Skin of body (tissue), 2 donors: ENCODE data around the gene DDX18. TPM values are rescaled to one million over a fixed set of nuclear protein-coding genes. Genes with fewer than 3 reads are reported as not detected.
A peak's percentile ranks its signal among the peaks of the same experiment; 100 is the strongest.
"Not testable (repeated sequence)": the region's sequence is repeated elsewhere in the genome, so short reads cannot be mapped to it uniquely, and the experiment has no call there.

Source experiments
- DNase-seq: peaks from one replicate; lab custom pipeline; 2025; lab: John Stamatoyannopoulos, UW
- total RNA-seq: library from RNA; depleted of rRNA; stranded (reverse); fragments of >200 nt; gene quantifications from one replicate; pipeline ENCODE4 v1.2.3, GENCODE V29; 2014

The DDX18 gene
- total RNA-seq: 51.3 TPM

DNA sequence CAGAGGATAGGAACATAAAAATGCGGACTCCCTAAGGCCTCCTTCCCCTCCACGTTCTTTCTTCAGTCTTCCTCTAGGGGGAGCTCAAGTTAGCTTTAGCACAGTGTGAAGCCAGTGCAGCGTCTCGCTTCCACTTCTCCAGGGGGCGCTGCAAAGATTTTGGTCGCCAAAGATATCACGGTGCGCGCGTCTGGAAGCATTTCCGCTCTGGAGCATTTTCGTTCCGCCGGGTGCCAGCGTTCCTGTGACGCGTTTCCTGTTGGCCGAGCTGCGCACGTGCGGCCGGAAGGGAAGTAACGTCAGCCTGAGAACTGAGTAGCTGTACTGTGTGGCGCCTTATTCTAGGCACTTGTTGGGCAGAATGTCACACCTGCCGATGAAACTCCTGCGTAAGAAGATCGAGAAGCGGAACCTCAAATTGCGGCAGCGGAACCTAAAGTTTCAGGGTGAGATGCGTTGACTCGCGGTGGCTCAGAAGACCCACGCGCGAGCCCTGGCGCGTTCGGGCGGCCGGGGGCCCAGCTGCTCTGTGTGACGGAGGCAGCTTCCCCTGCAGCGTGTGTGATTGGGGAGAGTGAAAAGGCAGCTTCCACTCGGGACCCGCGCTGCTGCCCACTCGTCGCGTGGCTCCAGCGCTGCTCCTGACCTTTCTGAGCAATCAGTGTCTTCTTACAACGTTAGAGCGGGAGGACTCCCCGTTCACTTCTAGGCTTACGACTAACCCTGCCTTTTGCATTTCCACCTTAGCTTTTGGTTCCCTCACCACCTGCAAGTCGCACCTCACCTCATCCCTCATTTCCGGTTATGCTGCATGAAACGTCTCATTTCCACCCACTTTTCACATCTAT lies at the start of gene DDX18:
DDX18 (plus strand) TSS at position 275 of the 848 bp plus-strand sequence; CDS start at position 362, 87 bp downstream.
- peak; percentile 98 for DNase-seq

GRCh38 chr2:117770730-117771129 lies 43.8 kb upstream of the DDX18 start:
- no peak for DNase-seq

GRCh38 chr2:117771969-117772630 lies 42.4 kb upstream of the DDX18 start:
- no peak for DNase-seq

GRCh38 chr2:117774716-117775115 lies 39.8 kb upstream of the DDX18 start:
- no peak for DNase-seq

GRCh38 chr2:117775703-117776219 lies 38.7 kb upstream of the DDX18 start:
- no peak for DNase-seq

GRCh38 chr2:117776888-117777287 lies 37.6 kb upstream of the DDX18 start:
- DNase-seq: no peak

DNA sequence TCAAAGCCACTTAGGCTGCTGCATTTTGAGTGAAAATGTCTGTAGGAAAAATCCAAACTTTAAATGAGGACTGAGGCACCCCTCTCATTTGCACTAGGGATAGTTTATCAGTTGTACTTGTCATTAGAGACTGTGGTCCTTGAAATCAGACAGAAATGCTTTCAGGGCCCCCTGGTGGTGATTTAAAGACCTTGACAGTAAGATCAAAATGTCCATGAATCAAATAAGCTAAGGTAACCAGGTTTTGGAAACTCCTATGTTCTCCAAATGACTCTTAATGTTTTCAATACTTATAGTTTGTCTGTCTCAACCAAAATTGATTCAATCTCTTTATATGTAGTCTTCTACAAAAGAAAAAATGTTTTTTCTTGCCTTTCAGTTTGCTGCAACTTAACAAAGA lies 28.8 kb upstream of the DDX18 start:
- DNase-seq: no peak

DNA sequence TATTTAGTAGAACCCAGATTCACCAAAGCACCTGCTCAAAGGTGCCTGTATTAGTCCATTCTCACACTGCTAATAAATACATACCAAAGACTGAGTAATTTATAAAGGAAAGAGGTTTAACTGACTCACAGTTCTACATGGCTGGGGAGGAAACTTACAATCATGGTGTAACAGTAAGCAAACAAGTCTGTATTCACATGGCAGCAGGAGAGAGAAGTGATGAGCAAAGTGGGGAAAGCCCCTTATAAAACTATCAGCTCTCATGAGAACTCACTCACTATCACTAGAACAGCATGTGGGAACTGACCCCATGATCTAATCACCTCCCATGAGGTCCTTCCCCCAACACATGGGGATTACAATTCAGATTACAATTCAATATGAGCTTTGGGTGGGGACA lies 28.0 kb upstream of the DDX18 start:
- DNase-seq: no peak

DNA sequence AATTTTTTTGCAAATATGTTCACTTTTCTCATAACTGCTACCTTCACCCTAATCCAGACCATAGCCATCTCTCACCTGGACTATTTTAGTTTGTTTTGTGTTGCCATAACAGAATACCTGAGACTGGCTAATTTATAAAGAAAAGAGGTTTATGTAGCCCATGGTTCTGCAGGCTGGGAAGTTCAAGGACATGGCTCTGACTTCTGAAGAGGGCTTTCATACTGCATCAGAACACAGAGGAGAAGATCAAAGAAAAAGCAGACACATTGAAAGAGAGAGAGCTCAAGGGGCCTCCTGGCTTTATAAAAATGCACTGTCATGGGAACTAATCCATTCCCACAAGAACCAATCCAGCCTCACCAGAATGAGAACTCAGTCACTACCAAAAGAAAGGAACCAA lies 25.0 kb upstream of the DDX18 start:
- DNase-seq: no peak

DNA sequence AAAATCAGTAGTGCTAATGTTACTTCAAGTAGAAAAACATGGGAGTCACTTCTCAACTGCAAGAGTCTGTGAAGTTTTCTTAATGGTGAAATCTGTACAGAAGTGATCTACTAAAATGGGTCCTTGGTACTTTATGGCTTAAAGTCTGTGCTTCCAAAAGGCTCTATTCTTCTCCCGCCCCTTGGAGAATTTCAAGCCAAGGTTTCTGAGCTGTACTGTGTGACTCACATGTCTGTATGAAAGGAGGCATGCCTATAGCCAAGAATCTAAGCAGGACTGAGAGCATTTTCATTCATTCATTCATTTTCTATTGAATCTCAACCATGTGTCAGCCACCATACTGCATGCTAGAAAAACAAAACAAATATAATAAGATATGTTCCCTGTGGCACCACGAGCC lies 19.8 kb upstream of the DDX18 start:
- DNase-seq: no peak

- no peak for DNase-seq
Observed at GRCh38 chr2:117801826-117802225, 12.7 kb upstream of the DDX18 start.

DNA sequence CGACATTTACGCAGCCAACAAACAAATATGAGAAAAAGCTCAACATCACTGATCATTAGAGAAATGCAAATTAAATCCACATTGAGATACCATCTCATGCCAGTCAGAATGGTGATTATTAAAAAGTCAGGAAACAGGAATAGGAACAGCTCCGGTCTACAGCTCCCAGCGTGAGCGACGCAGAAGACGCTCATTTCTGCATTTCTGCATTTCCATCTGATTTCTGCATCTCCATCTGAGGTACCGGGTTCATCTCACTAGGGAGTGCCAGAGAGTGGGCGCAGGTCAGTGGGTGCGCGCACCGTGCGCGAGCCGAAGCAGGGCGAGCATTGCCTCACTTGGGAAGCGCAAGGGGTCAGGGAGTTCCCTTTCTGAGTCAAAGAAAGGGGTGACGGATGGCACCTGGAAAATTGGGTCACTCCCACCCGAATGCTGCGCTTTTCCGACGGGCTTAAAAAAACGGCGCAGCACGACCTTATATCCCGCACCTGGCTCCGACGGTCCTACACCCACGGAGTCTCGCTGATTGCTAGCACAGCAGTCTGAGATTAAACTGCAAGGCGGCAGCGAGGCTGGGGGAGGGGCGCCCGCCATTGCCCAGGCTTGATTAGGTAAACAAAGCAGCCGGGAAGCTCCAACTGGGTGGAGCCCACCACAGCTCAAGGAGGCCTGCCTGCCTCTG lies 10.7 kb upstream of the DDX18 start:
- not testable (repeated sequence) for DNase-seq

GRCh38 chr2:117812443-117812842 lies 2.0 kb upstream of the DDX18 start:
- no peak for DNase-seq

GRCh38 chr2:117815946-117816345 lies 1.5 kb downstream of the DDX18 start:
- DNase-seq: no peak

DNA sequence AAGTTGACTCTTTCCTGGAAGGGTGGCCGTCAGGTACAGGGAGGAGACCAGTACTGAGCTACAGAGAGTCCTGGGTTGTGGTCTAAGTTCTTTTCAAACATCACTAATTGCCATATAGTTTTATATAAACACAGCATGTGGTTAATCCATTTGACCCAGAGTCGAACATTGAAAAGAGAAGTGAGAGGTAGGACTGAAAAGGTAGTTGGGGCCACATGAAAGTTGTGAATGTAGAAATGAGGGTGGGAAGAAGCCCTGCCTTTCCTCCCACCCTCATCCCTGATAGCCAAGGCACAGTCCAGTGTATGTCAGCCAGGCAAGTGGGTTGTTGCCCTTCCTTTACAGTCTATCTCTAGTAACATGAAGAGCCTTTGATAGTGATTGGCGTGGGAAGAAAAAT lies 4.4 kb downstream of the DDX18 start:
- DNase-seq: no peak

DNA sequence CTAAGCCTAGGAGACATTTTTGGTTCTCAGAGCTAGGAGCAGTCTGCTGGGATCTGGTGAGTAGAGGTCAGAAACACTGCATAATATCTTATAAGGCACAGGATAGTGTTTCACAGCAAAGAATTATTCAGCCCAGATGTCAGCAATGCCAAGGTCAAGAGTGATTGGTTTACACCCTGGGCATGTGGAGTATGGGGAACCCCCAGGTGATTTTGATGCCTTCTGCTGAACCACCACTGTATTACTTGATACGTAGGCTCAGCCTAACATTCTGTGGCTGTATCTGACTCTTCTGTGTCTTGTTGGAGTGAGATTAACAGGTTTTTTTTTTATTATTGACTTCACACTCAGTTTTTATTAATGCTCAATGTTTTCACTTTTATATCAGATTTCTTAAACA lies 6.0 kb downstream of the DDX18 start:
- DNase-seq: no peak

- no peak for DNase-seq
Observed at GRCh38 chr2:117825437-117825836, 10.9 kb downstream of the DDX18 start.

DNA sequence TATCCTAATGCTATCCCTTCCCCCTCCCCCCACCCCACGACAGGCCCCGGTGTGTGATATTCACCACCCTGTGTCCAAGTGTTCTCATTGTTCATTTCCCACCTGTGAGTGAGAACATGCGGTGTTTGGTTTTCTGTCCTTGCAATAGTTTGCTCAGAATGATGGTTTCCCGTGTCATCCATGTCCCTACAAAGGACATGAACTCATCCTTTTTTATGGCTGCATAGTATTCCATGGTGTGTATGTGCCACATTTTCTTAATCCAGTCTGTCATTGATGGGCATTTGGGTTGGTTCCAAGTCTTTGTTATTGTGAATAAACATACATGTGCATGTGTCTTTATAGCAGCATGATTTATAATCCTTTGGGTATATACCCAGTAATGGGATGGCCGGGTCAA lies 13.0 kb downstream of the DDX18 start:
- DNase-seq: not testable (repeated sequence)

DNA sequence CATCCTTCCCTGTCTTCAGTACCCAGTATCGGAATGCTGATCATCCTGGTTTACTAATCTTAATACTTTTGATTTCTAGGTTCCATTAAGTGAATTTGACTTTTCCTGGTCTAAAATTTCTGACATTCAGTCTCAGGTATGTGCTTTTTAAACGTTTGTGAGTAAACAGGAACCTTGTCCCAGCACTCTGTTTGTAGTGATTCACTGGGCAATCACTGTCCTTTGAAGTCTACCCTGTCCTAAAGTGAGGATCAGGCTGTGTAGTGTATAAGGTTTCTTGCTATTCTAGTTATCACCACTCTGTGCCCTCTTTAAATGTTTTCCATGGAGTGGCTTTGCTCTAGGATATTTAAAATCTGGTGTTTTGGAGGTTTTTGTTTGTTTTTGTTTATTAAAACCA lies 14.4 kb downstream of the DDX18 start:
- no peak for DNase-seq

DNA sequence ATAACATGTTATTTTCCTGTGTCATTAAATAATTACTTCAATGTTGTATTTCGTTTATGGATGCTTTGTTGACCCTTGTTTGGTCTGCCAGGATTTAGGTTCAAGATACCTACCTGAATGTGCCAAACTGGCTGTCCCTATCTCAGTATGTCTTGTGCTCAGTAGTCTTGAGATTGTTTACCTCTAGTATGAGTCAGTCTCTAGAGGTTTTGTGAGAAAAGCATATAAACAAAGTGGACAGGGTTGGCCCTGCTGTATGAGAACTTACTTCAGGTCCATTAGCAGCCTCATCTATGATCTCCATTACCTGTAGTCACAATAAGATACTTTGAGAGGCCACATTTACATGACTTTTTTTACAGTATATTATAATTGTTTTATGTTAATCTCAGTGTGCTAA lies 17.8 kb downstream of the DDX18 start:
- no peak for DNase-seq

GRCh38 chr2:117832905-117833613 lies 18.6 kb downstream of the DDX18 start:
- DNase-seq: no peak
